K562 (cell line): ENCODE results near the gene TEX9. TPM values are rescaled to one million over a fixed set of nuclear protein-coding genes. Genes with fewer than 3 reads are reported as not detected.

Experiments
- ATAC-seq: fragments of 200-7000 bp; cut with Tn5 transposase; 3 replicates; pipeline ENCODE4 v1.9.1; 2020; ENCODE audit warnings: moderate library complexity
- BruUV-seq: library from RNA; stranded (reverse); fragments of 400-500 nt; replicated peaks from 2 replicates; lab custom pipeline; 2021; lab: Mats Ljungman, UMichigan
- CTCF ChIA-PET: fragments of 300-600 bp; formaldehyde crosslinking; extraction: SDS; loops from one replicate; lab custom pipeline; 2021; ENCODE audit warnings: low intra/inter-chr PET ratio; lab: Yijun Ruan, JAX
- POLR2A ChIA-PET: fragments of 300-600, 350-650 bp; sonication (Branson Sonifier 250); formaldehyde crosslinking; extraction: SDS; loops from one replicate; lab custom pipeline; 2021; ENCODE audit warnings: antibody characterized with exemption, inconsistent platforms; lab: Yijun Ruan, JAX
- DNase-seq, 4 experiments: peaks; one replicate each; pipeline versions ENCODE4 v3.0.0 to v3.0.0-alpha.2; 2011 to 2018; ENCODE audit warnings: low spot score in 3 of 4, mixed read lengths in 3 of 4; ENCODE audit errors: extremely low read depth in 1 of 4
- FAIRE-seq: peaks from 2 replicates; lab custom pipeline; 2011; peaks lifted over from hg19 to GRCh38; lab: Jason Lieb, UNC
- H2AFZ ChIP-seq: 2 replicates; pipeline ENCODE4 v1.6.0; 2011; ENCODE audit warnings: low read depth, low read length, control low read depth, inconsistent platforms
- H3K27ac ChIP-seq: fragments of 200-600 bp; 3 replicates; pipeline ENCODE4 v1.8.0; 2011; ENCODE audit warnings: low read depth, mild to moderate bottlenecking, control low read depth, inconsistent platforms, low read length, moderate library complexity, mixed read lengths; ENCODE audit errors: extremely low read depth
- H3K27me3 ChIP-seq, 2 experiments: fragments of 300-600 bp in 1 of 2; 2 replicates in 1 of 2; 3 replicates in 1 of 2; pipeline versions ENCODE4 v1.6.0 to v1.8.0; 2011; ENCODE audit warnings: inconsistent platforms in 2 of 2, low read length in 2 of 2, mild to moderate bottlenecking in 1 of 2, mixed read lengths in 1 of 2, moderate library complexity in 1 of 2; ENCODE audit not compliant: control insufficient read depth in 2 of 2, insufficient read depth in 2 of 2
- H3K36me3 ChIP-seq: fragments of 300-600 bp; 3 replicates; pipeline ENCODE4 v1.8.0; 2011; ENCODE audit warnings: mild to moderate bottlenecking, low read length, inconsistent platforms; ENCODE audit not compliant: control insufficient read depth, insufficient read depth
- H3K4me1 ChIP-seq, 2 experiments: fragments of 200-600 bp in 1 of 2; replicated peaks in 1 of 2; 2 replicates in 1 of 2; 3 replicates in 1 of 2; pipeline versions ENCODE4 v1.5.1 to v1.8.0; 2011; ENCODE audit warnings: inconsistent platforms in 2 of 2, low read length in 2 of 2, mild to moderate bottlenecking in 1 of 2, mixed read lengths in 1 of 2, moderate library complexity in 1 of 2; ENCODE audit not compliant: control insufficient read depth in 2 of 2, insufficient read depth in 2 of 2
- H3K4me2 ChIP-seq: 2 replicates; pipeline ENCODE4 v1.6.1; 2011; ENCODE audit warnings: low read length, control low read depth, inconsistent platforms, mixed read lengths; ENCODE audit not compliant: insufficient read depth
- H3K4me3 ChIP-seq: fragments of 200-600 bp; sonication (generic), shearing (Covaris generic); 2 replicates; pipeline ENCODE4 v1.5.1; 2016; ENCODE audit warnings: control low read depth, inconsistent platforms
- H3K79me2 ChIP-seq: fragments of 200-600 bp; 3 replicates; pipeline ENCODE4 v1.8.0; 2011; ENCODE audit warnings: low read length, inconsistent platforms; ENCODE audit not compliant: control insufficient read depth, insufficient read depth
- H3K9ac ChIP-seq, 2 experiments: 2 replicates each; pipeline versions ENCODE4 v1.6.0 to v1.6.1; 2011; ENCODE audit warnings: low read depth in 2 of 2, low read length in 2 of 2, control low read depth in 1 of 2, inconsistent platforms in 1 of 2, mild to moderate bottlenecking in 1 of 2, mixed read lengths in 1 of 2; ENCODE audit not compliant: insufficient read depth in 1 of 2
- H3K9me1 ChIP-seq: one replicate; pipeline ENCODE4 v1.6.0; 2011; ENCODE audit warnings: inconsistent platforms, mild to moderate bottlenecking, low read length, moderate library complexity; ENCODE audit not compliant: control insufficient read depth, insufficient read depth
- H3K9me3 ChIP-seq: replicated peaks from 2 replicates; pipeline ENCODE4 v1.5.1; 2011; ENCODE audit warnings: low read depth, low read length, inconsistent platforms; ENCODE audit not compliant: control insufficient read depth, insufficient read depth
- H4K20me1 ChIP-seq: replicated peaks from 2 replicates; pipeline ENCODE4 v1.6.1; 2011; ENCODE audit warnings: low read length, inconsistent platforms, mixed read lengths; ENCODE audit not compliant: control insufficient read depth, insufficient read depth
- CREBBP ChIP-seq: IDR thresholded peaks from one replicate; pipeline ENCODE4 v1.6.1; 2012; ENCODE audit warnings: low read depth, mild to moderate bottlenecking, control low read depth, inconsistent platforms, low read length
- DDX20 ChIP-seq: fragments of 450-650 bp; IDR thresholded peaks from 2 replicates; pipeline ENCODE4 v1.6.1; 2016; ENCODE audit warnings: missing genetic modification characterization, low read depth, mild to moderate bottlenecking, missing compliant biosample characterization, moderate library complexity
- DEAF1 ChIP-seq: fragments of 450-650 bp; formaldehyde crosslinking; IDR thresholded peaks from 2 replicates; pipeline ENCODE4 v1.4.0; 2020; ENCODE audit warnings: mild to moderate bottlenecking, moderate library complexity
- E2F5 ChIP-seq: sonication (generic); formaldehyde crosslinking; IDR thresholded peaks from 2 replicates; pipeline ENCODE4 v1.8.0; 2022; ENCODE audit warnings: mild to moderate bottlenecking, missing genetic modification reagents
- FOXP1 ChIP-seq: sonication (generic); formaldehyde crosslinking; IDR thresholded peaks from 2 replicates; pipeline ENCODE4 v1.8.0; 2022; ENCODE audit warnings: mild to moderate bottlenecking, missing genetic modification reagents
- HMGN3 ChIP-seq: IDR thresholded peaks from 2 replicates; pipeline ENCODE4 v1.6.1; 2011; ENCODE audit warnings: borderline replicate concordance, low read depth, mild to moderate bottlenecking, mixed read lengths, low read length; ENCODE audit not compliant: insufficient read length; ENCODE audit errors: extremely low read depth
- KLF1 ChIP-seq: fragments of 450-650 bp; IDR thresholded peaks from 2 replicates; pipeline ENCODE4 v1.6.1; 2016; ENCODE audit warnings: missing genetic modification characterization, missing compliant biosample characterization
- PRMT5 ChIP-seq: sonication (generic); formaldehyde crosslinking; IDR thresholded peaks from 2 replicates; pipeline ENCODE4 v1.5.0; 2020; ENCODE audit warnings: missing genetic modification reagents
- RBFOX2 ChIP-seq: fragments of 200-400 bp; formaldehyde crosslinking; IDR thresholded peaks from 2 replicates; pipeline ENCODE4 v1.6.1; 2017; ENCODE audit warnings: low read depth, mild to moderate bottlenecking, low read length, moderate library complexity
- RBM15 ChIP-seq: fragments of 200-400 bp; formaldehyde crosslinking; IDR thresholded peaks from 2 replicates; pipeline ENCODE4 v1.6.1; 2018; ENCODE audit warnings: mild to moderate bottlenecking, low read length, moderate library complexity; ENCODE audit not compliant: insufficient read depth
- TAF1 ChIP-seq: IDR thresholded peaks from 2 replicates; pipeline ENCODE4 v1.6.1; 2011; ENCODE audit warnings: mild to moderate bottlenecking, low read length, moderate library complexity; ENCODE audit not compliant: insufficient read depth, control insufficient read depth, severe bottlenecking; ENCODE audit errors: extremely low read depth
- ZBTB34 ChIP-seq: fragments of 250-450 bp; sonication (Bioruptor Pico); IDR thresholded peaks from 2 replicates; pipeline ENCODE4 v1.8.0; 2021; ENCODE audit warnings: mild to moderate bottlenecking, moderate library complexity
- ZNF175 ChIP-seq: fragments of 200-800 bp; sonication (Bioruptor generic); IDR thresholded peaks from 2 replicates; pipeline ENCODE4 v1.6.1; 2016; ENCODE audit warnings: low read depth, mild to moderate bottlenecking, missing genetic modification characterization, missing compliant biosample characterization
- ZNF785 ChIP-seq: fragments of 250-450 bp; sonication (Bioruptor Pico); IDR thresholded peaks from 2 replicates; pipeline ENCODE4 v1.4.0; 2020; ENCODE audit warnings: mild to moderate bottlenecking
- WGBS: fragments of 100-300 bp; shearing (Covaris generic); methylation state at CpG from one replicate; pipeline ENCODE4 v1.1.6; 2016; ENCODE audit warnings: low coverage, mixed read lengths; ENCODE audit not compliant: insufficient coverage; ENCODE audit errors: missing lambda C conversion rate; 5-methylcytosine and 5-hydroxymethylcytosine counted together
- in situ Hi-C: fragments of 300-500 bp; cut with MboI; formaldehyde crosslinking; loops from 4 replicates; pipeline ENCODE4 v1.15.0; 2018; ENCODE audit warnings: inconsistent platforms, mixed read lengths
- intact Hi-C: fragments of 100-400 bp; cut with micrococcal nuclease; formaldehyde crosslinking; loops from 2 replicates; pipeline ENCODE4 v1.14.2; 2022
- polyA plus RNA-seq, 8 experiments: library from polyadenylated mRNA; depleted of rRNA in 4 of 8; stranded (reverse) in 5 of 8; unstranded in 3 of 8; fragments of >200 nt; fragmentation: Nextera tagmentation in 2 of 8; fragmentation: Illumina TruSeq in 1 of 8; extraction: Ambion mirVana in 2 of 8; extraction: Trizol in 1 of 8; gene quantifications; 2 replicates each; pipeline versions ENCODE4 v1.2.1 to v1.2.3, GENCODE V29; 2011 to 2014; ENCODE audit warnings: inconsistent platforms in 1 of 8, missing spikeins in 1 of 8
- total RNA-seq, 7 experiments: library from RNA; depleted of rRNA in 6 of 7; stranded (reverse); fragments of >200 nt in 6 of 7; fragmentation: Illumina TruSeq in 2 of 7; extraction: Trizol in 2 of 7; gene quantifications; 2 replicates each; pipeline versions ENCODE4 v1.2.1 to v1.2.3, GENCODE V29; 2011 to 2021; ENCODE audit warnings: low replicate concordance in 1 of 7

The TEX9 gene
- total and polyA plus RNA-seq, 9 of the 15 experiments (the other 6 are each of a cell fraction or from before 2014, with no cell fraction given): 0.93 to 3.6 (median 2.4) TPM

DNA sequence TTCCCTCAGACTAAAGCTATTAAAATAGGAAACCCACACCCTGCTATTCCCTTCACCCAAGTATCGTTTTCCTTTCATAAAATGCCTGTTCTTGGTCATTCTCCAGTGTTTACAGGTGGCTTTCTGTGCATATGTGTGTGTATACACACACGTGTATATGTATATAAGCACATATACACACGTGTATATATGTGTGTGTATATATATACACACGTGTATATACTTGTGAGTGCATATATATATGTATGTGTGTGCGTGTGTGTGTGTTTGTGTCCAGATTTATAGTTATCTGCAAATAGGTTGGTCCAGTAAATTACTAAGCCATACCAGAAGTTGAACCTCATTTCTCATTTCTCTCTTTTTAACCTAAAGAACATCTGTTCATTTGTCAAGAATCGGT is 15.7 kb upstream of the TEX9 start:
- CTCF ChIA-PET: no interaction called here
- intact Hi-C loops (no loop called here), in situ Hi-C loops (no loop called here)
- no peaks in the 10 kb centered on the region for H3K4me1 ChIP-seq
- H3K27me3 ChIP-seq: no peaks in the 10 kb centered on the region
- H3K4me3 ChIP-seq: no peak overlapping the region
- no peak overlapping the region for H3K9ac ChIP-seq
- H3K36me3 ChIP-seq: no peaks in the 10 kb centered on the region
- H3K9me3 ChIP-seq: no peaks in the 10 kb centered on the region
- DNase-seq (no peak), FAIRE-seq (no peak), ATAC-seq (no peak)
- POLR2A ChIA-PET: interaction anchor here (0.8 kb wide), 1 partner anchor 9 kb away, joined by 3 read pairs; no protein-coding TSS in a partner anchor
- 12% methylated on average over 6 of the region's 6 CpGs for whole genome bisulfite sequencing
- H2AFZ ChIP-seq: no peak overlapping the region
- H3K79me2 ChIP-seq: no peaks in the 10 kb centered on the region
- no peaks in the 10 kb centered on the region for H3K9me1 ChIP-seq
- H3K27ac ChIP-seq: no peak overlapping the region
- TF ChIP-seq ZBTB34 (CRISPR knock-in tag): no peak
- no peak for TF ChIP-seq CREBBP
- TF ChIP-seq RBFOX2: no peak
- TF ChIP-seq HMGN3: no peak
- no peak for TF ChIP-seq DDX20
- no peak for TF ChIP-seq DEAF1 (CRISPR knock-in tag)
- no peak for TF ChIP-seq ZNF785 (CRISPR knock-in tag)
- no peak for TF ChIP-seq PRMT5 (CRISPR knock-in tag)
- TF ChIP-seq E2F5 (CRISPR knock-in tag): no peak
- no peak for TF ChIP-seq KLF1 (tag)
- no peak for TF ChIP-seq TAF1
- TF ChIP-seq ZNF175 (CRISPR knock-in tag): no peak
- TF ChIP-seq RBM15: no peak
- no peak for TF ChIP-seq FOXP1 (CRISPR knock-in tag)
- no TSS peak for BruUV-seq
- no peaks in the 10 kb centered on the region for H4K20me1 ChIP-seq
- H3K4me2 ChIP-seq: no peak overlapping the region
